Vagina (tissue), 2 donors: ENCODE results near the gene IGDCC3. TPM values are rescaled to one million over a fixed set of nuclear protein-coding genes. Genes with fewer than 3 reads are reported as not detected.

Experiments used
- DNase-seq, 2 donors: peaks; one replicate each; pipeline ENCODE4 v3.0.0-alpha.2; 2017; ENCODE audit errors: extremely low spot score in 2 of 2
- H3K27ac ChIP-seq: fragments of 200-600 bp; sonication (generic); one replicate; pipeline ENCODE4 v1.5.1; 2019
- H3K27me3 ChIP-seq: fragments of 200-600 bp; sonication (generic); one replicate; pipeline ENCODE4 v1.5.1; 2019
- H3K36me3 ChIP-seq, 2 donors: fragments of 200-600 bp; sonication (generic); one replicate each; pipeline ENCODE4 v1.5.1; 2017 to 2019
- H3K4me1 ChIP-seq: fragments of 200-600 bp; sonication (generic); one replicate; pipeline ENCODE4 v1.5.1; 2019
- H3K4me3 ChIP-seq, 2 donors: fragments of 200-600 bp; sonication (generic); 1 replicate in 1 of 2; 2 replicates in 1 of 2; pipeline ENCODE4 v1.5.1; 2016 to 2019
- H3K9me3 ChIP-seq: fragments of 200-600 bp; sonication (generic); one replicate; pipeline ENCODE4 v1.5.1; 2019
- CTCF ChIP-seq, 3 experiments: fragments of 450-650 bp in 2 of 3; fragments of 200-600 bp in 1 of 3; sonication (generic) in 1 of 3; IDR thresholded peaks; one replicate each; pipeline ENCODE4 v1.5.1; 2017 to 2019; ENCODE audit warnings: antibody characterized with exemption in 3 of 3, mild to moderate bottlenecking in 2 of 3, moderate library complexity in 2 of 3
- POLR2A ChIP-seq, 2 donors: fragments of 450-650 bp; IDR thresholded peaks; one replicate each; pipeline ENCODE4 v1.6.1; 2017; ENCODE audit warnings: antibody characterized with exemption in 2 of 2, mild to moderate bottlenecking in 2 of 2, moderate library complexity in 2 of 2
- POLR2AphosphoS5 ChIP-seq, 2 donors: sonication (generic); formaldehyde crosslinking; IDR thresholded peaks; one replicate each; pipeline ENCODE4 v1.9.0; 2017; ENCODE audit warnings: antibody characterized with exemption in 2 of 2, mild to moderate bottlenecking in 2 of 2, low read depth in 1 of 2; ENCODE audit not compliant: insufficient read depth in 1 of 2
- intact Hi-C: fragments of 100-400 bp; cut with DNase I; formaldehyde crosslinking; loops from one replicate; pipeline ENCODE4 v1.15.1; 2023
- total RNA-seq: library from RNA; depleted of rRNA; stranded (reverse); fragments of >200 nt; gene quantifications from one replicate; pipeline ENCODE4 v1.2.3, GENCODE V29; 2016

IGDCC3 gene
- total RNA-seq, 1 donor from 2014 or later: 0.49 TPM

- no peak for TF ChIP-seq POLR2A (IDR thresholded peaks at IDR 0.05)
- TF ChIP-seq CTCF (IDR thresholded peaks at IDR 0.05): no peak
- no peak for TF ChIP-seq POLR2AphosphoS5 (IDR thresholded peaks at IDR 0.05; ENCODE audit: insufficient read depth in 1 of 2, low read depth in 1 of 2)
- intact Hi-C loops: no loop called here
- Histone ChIP-seq H3K27ac (no peak overlapping the region), H3K9me3 (no peaks in the 10 kb centered on the region), H3K36me3 (no peaks in the 10 kb centered on the region), H3K4me1 (peaks cover 5% of the 10 kb centered on the region), H3K4me3 (no peak overlapping the region), H3K27me3 (no peaks in the 10 kb centered on the region)
- no peak for DNase-seq
These were observed 19.1 kb upstream of the IGDCC3 start for GRCh38 chr15:65396965-65397317.

GRCh38 chr15:65396283-65396964, 18.6 kb upstream of the IGDCC3 start:
- no peak for TF ChIP-seq CTCF (IDR thresholded peaks at IDR 0.05)
- TF ChIP-seq POLR2A (IDR thresholded peaks at IDR 0.05): no peak
- TF ChIP-seq POLR2AphosphoS5 (IDR thresholded peaks at IDR 0.05; ENCODE audit: insufficient read depth in 1 of 2, low read depth in 1 of 2): no peak
- H3K36me3 ChIP-seq: no peaks in the 10 kb centered on the region
- DNase-seq: no peak
- H3K27ac ChIP-seq: no peak overlapping the region
- H3K9me3 ChIP-seq: no peaks in the 10 kb centered on the region
- H3K4me1 ChIP-seq: peaks cover 5% of the 10 kb centered on the region
- H3K4me3 ChIP-seq: no peak overlapping the region
- intact Hi-C loops: no loop called here
- no peaks in the 10 kb centered on the region for H3K27me3 ChIP-seq

GRCh38 chr15:65395567-65396202, 17.9 kb upstream of the IGDCC3 start:
- H3K4me1 ChIP-seq: peaks cover 5% of the 10 kb centered on the region
- no peaks in the 10 kb centered on the region for H3K27me3 ChIP-seq
- peak overlapping the region in 1 of 2 donors; percentile 24 for H3K4me3 ChIP-seq
- H3K27ac ChIP-seq: no peak overlapping the region
- no peak for TF ChIP-seq POLR2A (IDR thresholded peaks at IDR 0.05)
- H3K9me3 ChIP-seq: no peaks in the 10 kb centered on the region
- intact Hi-C loops: no loop called here
- H3K36me3 ChIP-seq: no peaks in the 10 kb centered on the region
- DNase-seq: no peak

- Histone ChIP-seq H3K36me3 (no peaks in the 10 kb centered on the region), H3K4me3 (no peak overlapping the region), H3K4me1 (peaks cover 5% of the 10 kb centered on the region), H3K27me3 (no peaks in the 10 kb centered on the region), H3K9me3 (no peaks in the 10 kb centered on the region), H3K27ac (no peak overlapping the region)
- no peak for DNase-seq
- intact Hi-C loops: no loop called here
- TF ChIP-seq CTCF (IDR thresholded peaks at IDR 0.05): no peak
- no peak for TF ChIP-seq POLR2A (IDR thresholded peaks at IDR 0.05)
- TF ChIP-seq POLR2AphosphoS5 (IDR thresholded peaks at IDR 0.05; ENCODE audit: insufficient read depth in 1 of 2, low read depth in 1 of 2): no peak
These were observed 17.1 kb upstream of the IGDCC3 start for GRCh38 chr15:65394936-65395335.

- TF ChIP-seq CTCF (IDR thresholded peaks at IDR 0.05): no peak
- TF ChIP-seq POLR2A (IDR thresholded peaks at IDR 0.05): no peak
- intact Hi-C loops: no loop called here
- peaks cover 5% of the 10 kb centered on the region for H3K4me1 ChIP-seq
- H3K9me3 ChIP-seq: no peaks in the 10 kb centered on the region
- no peak overlapping the region for H3K4me3 ChIP-seq
- DNase-seq: no peak
- no peak overlapping the region for H3K27ac ChIP-seq
- H3K36me3 ChIP-seq: peaks cover 0 to 3% of the 10 kb centered on the region in 2 donors
- H3K27me3 ChIP-seq: no peaks in the 10 kb centered on the region
These were observed 16.5 kb upstream of the IGDCC3 start for GRCh38 chr15:65394280-65394789.
